Immature natural killer cell (primary cell): ENCODE data around the gene IGFBP4. TPM values are rescaled to one million over a fixed set of nuclear protein-coding genes. Genes with fewer than 3 reads are reported as not detected.

Experiments used
- DNase-seq, 3 donors: peaks; one replicate each; pipeline ENCODE4 v3.0.0; 2022; ENCODE audit warnings: mixed read lengths in 1 of 3
- H3K27ac Mint-ChIP-seq, 6 donors: one replicate each; pipeline ENCODE4 v1.8.0; 2020; ENCODE audit warnings: mixed read lengths in 6 of 6, mild to moderate bottlenecking in 5 of 6, inconsistent platforms in 4 of 6, moderate library complexity in 3 of 6
- H3K27me3 Mint-ChIP-seq, 3 donors: one replicate each; pipeline ENCODE4 v1.8.0; 2020 to 2021; ENCODE audit warnings: low read depth in 3 of 3, mild to moderate bottlenecking in 3 of 3, mixed read lengths in 3 of 3, moderate library complexity in 3 of 3, inconsistent platforms in 1 of 3
- H3K36me3 Mint-ChIP-seq, 3 donors: one replicate each; pipeline ENCODE4 v1.8.0; 2020; ENCODE audit warnings: mixed read lengths in 3 of 3, inconsistent platforms in 2 of 3, mild to moderate bottlenecking in 2 of 3
- H3K4me1 Mint-ChIP-seq, 2 donors: one replicate each; pipeline ENCODE4 v1.8.0; 2020; ENCODE audit warnings: inconsistent platforms in 2 of 2, mild to moderate bottlenecking in 2 of 2, mixed read lengths in 2 of 2, moderate library complexity in 1 of 2
- H3K4me3 Mint-ChIP-seq, 5 donors: one replicate each; pipeline ENCODE4 v1.8.0; 2020; ENCODE audit warnings: mild to moderate bottlenecking in 5 of 5, mixed read lengths in 5 of 5, inconsistent platforms in 3 of 5, moderate library complexity in 3 of 5
- H3K9me3 Mint-ChIP-seq, 6 donors: one replicate each; pipeline ENCODE4 v1.8.0; 2020; ENCODE audit warnings: mild to moderate bottlenecking in 6 of 6, mixed read lengths in 6 of 6, inconsistent platforms in 4 of 6, moderate library complexity in 3 of 6
- polyA plus RNA-seq, 3 donors: library from polyadenylated mRNA; unstranded; fragments of 300-500 nt; fragmentation: Illumina TruSeq; gene quantifications; one replicate each; pipeline ENCODE4 v1.2.3, GENCODE V29; 2021

IGFBP4 gene
- polyA plus RNA-seq, 3 donors from 2014 or later = 22.3 to 41.7 (median 36.2) TPM

- no peak for DNase-seq
- peaks cover 0 to 1% (median 0%) of the 10 kb centered on the region in 6 donors for H3K9me3 Mint-ChIP-seq
- no peaks in the 10 kb centered on the region for H3K36me3 Mint-ChIP-seq
- H3K4me1 Mint-ChIP-seq = no peaks in the 10 kb centered on the region
- no peak overlapping the region for H3K4me3 Mint-ChIP-seq
- H3K27ac Mint-ChIP-seq = no peak overlapping the region
- H3K27me3 Mint-ChIP-seq = peaks cover 2 to 4% (median 3%) of the 10 kb centered on the region in 3 donors
Observed at GRCh38 chr17:40463122-40463550, 19.9 kb downstream of the IGFBP4 start.

- Mint-ChIP-seq H3K36me3 (no peaks in the 10 kb centered on the region), H3K9me3 (peaks cover 0 to 1% (median 0%) of the 10 kb centered on the region in 6 donors), H3K4me1 (no peaks in the 10 kb centered on the region), H3K27me3 (peaks cover 0 to 4% (median 1%) of the 10 kb centered on the region in 3 donors), H3K4me3 (no peak overlapping the region), H3K27ac (no peak overlapping the region)
- DNase-seq = no peak
Observed at GRCh38 chr17:40464392-40464855, 21.2 kb downstream of the IGFBP4 start.

- DNase-seq = no peak
- H3K4me1 Mint-ChIP-seq = no peaks in the 10 kb centered on the region
- peaks cover 2 to 7% (median 3%) of the 10 kb centered on the region in 3 donors for H3K27me3 Mint-ChIP-seq
- peaks cover 0 to 1% (median 0%) of the 10 kb centered on the region in 6 donors for H3K9me3 Mint-ChIP-seq
- H3K4me3 Mint-ChIP-seq = peak overlapping the region in 1 of 5 donors; percentile 30
- no peaks in the 10 kb centered on the region for H3K36me3 Mint-ChIP-seq
- no peak overlapping the region for H3K27ac Mint-ChIP-seq
Observed at GRCh38 chr17:40466298-40466971, 23.2 kb downstream of the IGFBP4 start.

- no peaks in the 10 kb centered on the region for H3K4me1 Mint-ChIP-seq
- no peak for DNase-seq
- peaks cover 0 to 1% (median 0%) of the 10 kb centered on the region in 6 donors for H3K9me3 Mint-ChIP-seq
- no peaks in the 10 kb centered on the region for H3K36me3 Mint-ChIP-seq
- H3K4me3 Mint-ChIP-seq = no peak overlapping the region
- H3K27ac Mint-ChIP-seq = no peak overlapping the region
- peaks cover 2 to 7% (median 4%) of the 10 kb centered on the region in 3 donors for H3K27me3 Mint-ChIP-seq
Observed at GRCh38 chr17:40467281-40467867, 24.1 kb downstream of the IGFBP4 start.

- Mint-ChIP-seq H3K27ac (no peak overlapping the region), H3K36me3 (no peaks in the 10 kb centered on the region)
- no peak for DNase-seq
Observed at GRCh38 chr17:40468560-40468959, 25.3 kb downstream of the IGFBP4 start.

GRCh38 chr17:40469805-40470675, 26.8 kb downstream of the IGFBP4 start:
- Mint-ChIP-seq H3K4me3 (no peak overlapping the region), H3K9me3 (peaks cover 0 to 1% (median 0%) of the 10 kb centered on the region in 6 donors), H3K36me3 (no peaks in the 10 kb centered on the region), H3K27me3 (peaks cover 2 to 9% (median 4%) of the 10 kb centered on the region in 3 donors), H3K27ac (peak overlapping the region in 1 of 6 donors; percentile 6), H3K4me1 (no peaks in the 10 kb centered on the region)
- no peak for DNase-seq

More at GRCh38 chr17:40468560-40468959, 25.3 kb downstream of the IGFBP4 start:
- peaks cover 2 to 8% (median 4%) of the 10 kb centered on the region in 3 donors for H3K27me3 Mint-ChIP-seq
- H3K4me1 Mint-ChIP-seq = no peaks in the 10 kb centered on the region
- no peak overlapping the region for H3K4me3 Mint-ChIP-seq
- peaks cover 0 to 1% (median 0%) of the 10 kb centered on the region in 6 donors for H3K9me3 Mint-ChIP-seq

GRCh38 chr17:40470932-40471828, 27.9 kb downstream of the IGFBP4 start:
- Mint-ChIP-seq H3K36me3 (no peaks in the 10 kb centered on the region), H3K27ac (peak overlapping the region in 3 of 6 donors; percentile 10 to 62 (median 27)), H3K9me3 (no peaks in the 10 kb centered on the region), H3K4me3 (no peak overlapping the region), H3K4me1 (peaks cover 2 to 5% of the 10 kb centered on the region in 2 donors), H3K27me3 (peaks cover 4 to 11% (median 4%) of the 10 kb centered on the region in 3 donors)
- DNase-seq = no peak

GRCh38 chr17:40471846-40472732, 28.8 kb downstream of the IGFBP4 start:
- Mint-ChIP-seq H3K9me3 (no peaks in the 10 kb centered on the region), H3K4me3 (no peak overlapping the region), H3K27me3 (peaks cover 4 to 11% (median 6%) of the 10 kb centered on the region in 3 donors), H3K4me1 (peaks cover 8% of the 10 kb centered on the region in 2 donors), H3K36me3 (no peaks in the 10 kb centered on the region), H3K27ac (no peak overlapping the region)
- DNase-seq = no peak

- H3K4me1 Mint-ChIP-seq = peaks cover 8% of the 10 kb centered on the region in 2 donors
- H3K27me3 Mint-ChIP-seq = peaks cover 3 to 11% (median 6%) of the 10 kb centered on the region in 3 donors
- peak overlapping the region in 1 of 6 donors; percentile 64 for H3K27ac Mint-ChIP-seq
- no peaks in the 10 kb centered on the region for H3K36me3 Mint-ChIP-seq
- no peak overlapping the region for H3K4me3 Mint-ChIP-seq
- no peaks in the 10 kb centered on the region for H3K9me3 Mint-ChIP-seq
- no peak for DNase-seq
Observed at GRCh38 chr17:40472733-40473452, 29.6 kb downstream of the IGFBP4 start.

GRCh38 chr17:40473573-40474365, 30.5 kb downstream of the IGFBP4 start:
- Mint-ChIP-seq H3K9me3 (no peaks in the 10 kb centered on the region), H3K36me3 (no peaks in the 10 kb centered on the region), H3K4me3 (no peak overlapping the region), H3K27ac (no peak overlapping the region), H3K4me1 (peaks cover 11 to 12% of the 10 kb centered on the region in 2 donors), H3K27me3 (peaks cover 3 to 12% (median 6%) of the 10 kb centered on the region in 3 donors)
- DNase-seq = no peak

- DNase-seq = no peak
- Mint-ChIP-seq H3K4me3 (no peak overlapping the region), H3K27ac (peak overlapping the region in 2 of 6 donors; percentile 8 to 17), H3K27me3 (peaks cover 3 to 13% (median 6%) of the 10 kb centered on the region in 3 donors), H3K36me3 (no peaks in the 10 kb centered on the region), H3K9me3 (no peaks in the 10 kb centered on the region), H3K4me1 (peaks cover 15% of the 10 kb centered on the region in 2 donors)
Observed at GRCh38 chr17:40474419-40475002, 31.3 kb downstream of the IGFBP4 start.
